Measurements from ENCODE around the gene CPNE1.
A peak's percentile ranks its signal among the peaks of the same experiment; 100 is the strongest.

Gene CPNE1

DNA sequence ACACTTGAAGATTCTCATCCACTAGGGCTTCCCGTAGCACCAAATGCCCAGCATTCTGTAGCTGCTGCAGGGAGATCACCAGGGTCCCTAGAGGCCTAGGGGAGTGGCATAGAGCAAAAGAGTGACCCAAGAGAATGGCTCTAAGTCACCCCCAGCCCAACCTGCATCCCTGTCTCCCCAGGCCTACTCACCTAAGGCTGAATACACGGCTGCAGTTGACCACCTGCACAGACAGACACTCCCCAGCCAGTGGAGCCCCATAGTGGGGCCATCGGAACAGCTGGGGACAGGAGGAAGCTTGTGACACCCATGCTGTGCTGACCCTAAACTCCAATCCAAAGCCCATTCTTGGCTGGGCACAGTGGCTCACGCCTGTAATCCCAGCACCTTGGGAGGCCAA is 58.6 kb downstream of the CPNE1 start:
- H3K4me3 ChIP-seq (ENCODE audit: extremely low read depth, insufficient read depth, low read length, poor library complexity, severe bottlenecking) = no peak overlapping the region

DNA sequence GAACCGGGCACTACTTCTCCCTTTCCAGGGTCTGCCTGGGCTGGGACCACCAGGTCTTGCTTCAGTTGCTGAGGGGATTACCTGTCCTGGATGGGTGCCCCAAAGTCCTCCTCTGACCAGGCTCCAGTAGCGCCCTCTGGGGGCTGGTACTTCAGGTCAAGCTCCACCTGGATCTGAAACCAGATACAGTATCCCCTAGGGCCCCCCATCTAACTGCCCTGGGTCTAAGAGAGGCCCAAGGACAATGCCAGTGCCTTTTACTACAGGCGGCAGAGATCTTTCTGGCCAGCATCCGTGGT is 60.3 kb downstream of the CPNE1 start:
- H3K36me3 ChIP-seq (ENCODE audit: control insufficient read depth, insufficient read depth, low read length) = no peaks in the 10 kb centered on the region
- no peak overlapping the region for H3K27ac ChIP-seq (ENCODE audit: low read depth, low read length, severe bottlenecking)
- no peak overlapping the region for H3K4me3 ChIP-seq (ENCODE audit: extremely low read depth, insufficient read depth, low read length, poor library complexity, severe bottlenecking)
- H3K4me1 ChIP-seq (ENCODE audit: control insufficient read depth, insufficient read depth, low read length, poor library complexity, severe bottlenecking) = no peaks in the 10 kb centered on the region
- WGBS, 2 experiments (ENCODE audit: insufficient coverage in 2 of 2) = 56 to 65% methylated on average over 3 of the region's 4 CpGs
- H3K9me3 ChIP-seq (ENCODE audit: control insufficient read depth, low read length) = no peaks in the 10 kb centered on the region

More for the DNA sequence above, 58.6 kb downstream of the CPNE1 start:
- no peaks in the 10 kb centered on the region for H3K4me1 ChIP-seq (ENCODE audit: control insufficient read depth, insufficient read depth, low read length, poor library complexity, severe bottlenecking)
- WGBS, 2 experiments (ENCODE audit: insufficient coverage in 2 of 2) = 77 to 89% methylated on average over 3 of the region's 4 CpGs
- H3K36me3 ChIP-seq (ENCODE audit: control insufficient read depth, insufficient read depth, low read length) = no peaks in the 10 kb centered on the region
- no peaks in the 10 kb centered on the region for H3K9me3 ChIP-seq (ENCODE audit: control insufficient read depth, low read length)
- H3K27ac ChIP-seq (ENCODE audit: low read depth, low read length, severe bottlenecking) = no peak overlapping the region

DNA sequence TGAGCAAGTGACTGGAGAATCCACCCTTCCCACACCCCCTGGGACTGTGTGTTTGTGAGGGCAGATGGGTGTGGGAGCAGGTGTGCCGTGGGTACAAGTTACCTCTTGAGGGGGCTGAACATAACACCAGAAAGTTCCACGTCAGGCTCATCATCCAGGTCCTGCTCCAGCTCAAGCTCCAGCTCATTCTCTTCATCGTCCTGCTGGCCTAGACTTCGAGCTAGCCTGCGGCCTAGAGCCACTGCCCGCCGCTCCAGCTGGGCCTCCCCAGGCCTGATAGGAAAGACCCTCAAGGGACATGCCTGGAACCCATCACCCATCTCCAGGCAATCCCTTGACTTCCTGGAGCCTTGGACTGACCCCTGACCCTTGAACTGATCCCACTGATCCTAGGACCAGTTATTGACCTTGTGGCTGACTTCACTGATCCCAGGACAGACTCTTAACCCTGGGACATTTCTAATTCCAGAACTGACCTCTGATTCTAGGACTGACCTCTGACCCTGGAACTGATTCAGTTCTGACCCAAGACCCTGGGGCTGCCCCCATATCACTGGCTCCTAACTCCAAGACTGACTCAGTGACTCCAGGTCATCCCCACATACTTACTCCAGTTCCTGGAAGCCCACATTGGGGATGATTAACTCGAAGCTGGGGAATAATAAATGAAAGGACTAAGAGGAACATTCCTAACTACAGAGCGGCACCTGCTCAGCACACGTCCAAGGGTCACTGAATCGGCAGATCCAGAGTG is 60.8 kb downstream of the CPNE1 start:
- no peaks in the 10 kb centered on the region for H3K36me3 ChIP-seq (ENCODE audit: control insufficient read depth, insufficient read depth, low read length)
- H3K9me3 ChIP-seq (ENCODE audit: control insufficient read depth, low read length) = no peaks in the 10 kb centered on the region
- H3K4me1 ChIP-seq (ENCODE audit: control insufficient read depth, insufficient read depth, low read length, poor library complexity, severe bottlenecking) = no peaks in the 10 kb centered on the region
- WGBS, 2 experiments (ENCODE audit: insufficient coverage in 2 of 2) = 88 to 90% methylated on average over 9 of the region's 11 CpGs
- no peak overlapping the region for H3K4me3 ChIP-seq (ENCODE audit: extremely low read depth, insufficient read depth, low read length, poor library complexity, severe bottlenecking)
- H3K27ac ChIP-seq (ENCODE audit: low read depth, low read length, severe bottlenecking) = no peak overlapping the region

DNA sequence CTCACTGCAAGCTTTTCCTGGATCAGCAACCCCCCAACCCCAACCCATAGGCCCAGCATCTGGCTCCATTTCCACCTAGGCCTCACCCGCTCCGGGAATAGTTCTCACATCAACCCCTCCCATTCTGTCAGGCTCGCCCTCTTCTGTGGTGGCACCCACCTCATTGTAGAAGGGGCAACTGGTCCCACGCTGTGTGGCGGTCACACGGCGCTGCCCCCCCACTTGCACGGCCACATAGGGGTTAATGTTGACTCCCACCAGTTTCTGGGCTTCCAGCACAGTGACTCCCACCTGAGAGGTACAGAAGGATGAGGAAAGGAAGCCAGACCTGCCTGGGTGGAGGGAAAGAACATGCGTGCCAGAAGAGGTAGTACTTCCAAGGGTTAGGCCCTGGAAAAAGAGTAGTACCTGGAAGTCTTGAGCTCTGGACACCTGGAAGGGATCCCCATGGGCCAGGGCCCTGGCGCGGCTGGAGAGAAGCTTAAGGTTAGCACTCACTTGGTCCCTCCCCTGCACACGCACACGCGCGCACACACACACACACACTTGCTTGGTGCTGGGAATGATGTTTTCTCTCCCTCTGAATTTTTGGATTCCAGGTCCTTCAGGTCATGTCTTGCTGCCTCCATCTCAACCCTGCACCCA is 61.7 kb downstream of the CPNE1 start:
- H3K4me3 ChIP-seq (ENCODE audit: extremely low read depth, insufficient read depth, low read length, poor library complexity, severe bottlenecking) = no peak overlapping the region

DNA sequence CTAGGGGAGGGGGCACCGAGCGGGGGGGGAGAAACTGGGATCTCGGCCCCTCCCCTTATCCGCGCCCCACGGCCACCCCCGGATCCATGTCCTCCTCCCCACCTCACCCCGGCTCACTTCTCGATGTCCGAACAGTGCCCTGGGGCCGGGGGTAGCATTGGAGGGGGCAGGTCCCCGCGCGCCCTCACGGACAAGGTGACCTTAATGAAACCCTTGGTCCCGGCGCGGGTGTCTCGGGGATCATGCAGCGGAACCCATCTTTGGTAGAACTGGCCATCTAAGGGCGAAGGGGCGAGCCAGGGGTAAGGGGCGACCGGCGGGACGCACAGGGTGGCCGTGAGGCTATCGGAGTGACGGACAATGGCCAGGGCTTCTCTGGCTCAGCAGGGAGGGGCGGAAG is 62.7 kb downstream of the CPNE1 start:
- no peak overlapping the region for H3K27ac ChIP-seq (ENCODE audit: low read depth, low read length, severe bottlenecking)
- WGBS, 2 experiments (ENCODE audit: insufficient coverage in 2 of 2) = 73 to 93% methylated on average over 20 to 23 of the region's 30 CpGs
- peak overlapping the region; percentile 39 for H3K4me3 ChIP-seq (ENCODE audit: extremely low read depth, insufficient read depth, low read length, poor library complexity, severe bottlenecking)
- H3K36me3 ChIP-seq (ENCODE audit: control insufficient read depth, insufficient read depth, low read length) = no peaks in the 10 kb centered on the region
- no peaks in the 10 kb centered on the region for H3K4me1 ChIP-seq (ENCODE audit: control insufficient read depth, insufficient read depth, low read length, poor library complexity, severe bottlenecking)
- H3K9me3 ChIP-seq (ENCODE audit: control insufficient read depth, low read length) = no peaks in the 10 kb centered on the region

More for the DNA sequence above, 61.7 kb downstream of the CPNE1 start:
- Histone ChIP-seq H3K36me3 (ENCODE audit: control insufficient read depth, insufficient read depth, low read length) (no peaks in the 10 kb centered on the region), H3K27ac (ENCODE audit: low read depth, low read length, severe bottlenecking) (no peak overlapping the region), H3K9me3 (ENCODE audit: control insufficient read depth, low read length) (no peaks in the 10 kb centered on the region), H3K4me1 (ENCODE audit: control insufficient read depth, insufficient read depth, low read length, poor library complexity, severe bottlenecking) (no peaks in the 10 kb centered on the region)
- 91 to 99% methylated on average over 13 to 15 of the region's 15 CpGs for WGBS, 2 experiments (ENCODE audit: insufficient coverage in 2 of 2)

DNA sequence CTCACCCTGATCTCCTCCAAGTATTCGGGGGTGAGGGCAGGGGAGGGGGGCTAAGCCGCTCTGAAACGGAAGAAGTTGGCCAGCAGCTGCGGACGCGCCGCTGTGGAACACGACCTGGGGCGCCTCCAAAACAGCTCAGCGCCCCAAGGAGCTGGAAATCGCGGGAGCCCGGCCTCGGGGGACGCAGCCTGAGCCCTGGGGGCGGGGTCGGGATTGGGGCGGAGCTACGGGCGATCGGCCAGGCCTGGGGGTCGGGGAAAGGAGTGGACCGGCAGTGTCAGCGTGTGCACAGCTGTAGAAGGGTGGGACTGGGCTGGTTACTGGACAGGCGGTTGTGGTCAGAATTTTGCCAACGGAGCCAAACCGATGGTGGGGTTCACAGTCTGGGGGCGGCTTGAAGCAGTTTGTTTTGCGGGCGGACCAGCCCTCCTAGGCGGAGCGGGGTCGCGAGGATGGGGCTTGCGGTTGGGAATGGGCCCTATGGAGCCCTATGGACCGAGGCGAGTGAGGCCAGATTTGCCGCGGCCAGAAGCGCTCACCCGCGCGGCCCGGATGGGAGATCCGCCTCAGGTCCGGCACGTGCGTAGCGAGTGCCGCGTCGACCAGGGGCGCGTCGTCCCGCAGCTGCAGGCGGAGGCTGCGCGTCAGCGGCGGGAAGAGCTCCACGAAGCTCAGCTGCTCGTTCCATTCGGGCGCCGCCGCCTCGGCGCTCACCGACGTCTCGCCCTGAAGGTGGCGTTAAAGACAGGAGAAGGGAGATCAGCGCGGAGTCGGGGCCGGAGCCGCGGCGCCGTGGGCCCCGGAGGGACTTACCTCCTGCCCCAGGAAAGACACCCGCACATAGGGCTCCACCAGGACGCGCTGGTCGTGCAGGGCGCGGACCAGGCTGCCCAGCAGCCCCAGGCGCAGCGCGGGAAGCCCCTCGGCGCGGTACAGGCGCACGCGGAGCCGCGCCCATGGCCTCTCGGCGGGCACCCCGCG is 63.4 kb downstream of the CPNE1 start:
- no peak overlapping the region for H3K27ac ChIP-seq (ENCODE audit: low read depth, low read length, severe bottlenecking)
- H3K4me3 ChIP-seq (ENCODE audit: extremely low read depth, insufficient read depth, low read length, poor library complexity, severe bottlenecking) = peak overlapping the region; percentile 39
- 1 to 3% methylated on average over 74 to 86 of the region's 103 CpGs for WGBS, 2 experiments (ENCODE audit: insufficient coverage in 2 of 2)
- H3K4me1 ChIP-seq (ENCODE audit: control insufficient read depth, insufficient read depth, low read length, poor library complexity, severe bottlenecking) = no peaks in the 10 kb centered on the region
- H3K9me3 ChIP-seq (ENCODE audit: control insufficient read depth, low read length) = no peaks in the 10 kb centered on the region
- H3K36me3 ChIP-seq (ENCODE audit: control insufficient read depth, insufficient read depth, low read length) = no peaks in the 10 kb centered on the region

DNA sequence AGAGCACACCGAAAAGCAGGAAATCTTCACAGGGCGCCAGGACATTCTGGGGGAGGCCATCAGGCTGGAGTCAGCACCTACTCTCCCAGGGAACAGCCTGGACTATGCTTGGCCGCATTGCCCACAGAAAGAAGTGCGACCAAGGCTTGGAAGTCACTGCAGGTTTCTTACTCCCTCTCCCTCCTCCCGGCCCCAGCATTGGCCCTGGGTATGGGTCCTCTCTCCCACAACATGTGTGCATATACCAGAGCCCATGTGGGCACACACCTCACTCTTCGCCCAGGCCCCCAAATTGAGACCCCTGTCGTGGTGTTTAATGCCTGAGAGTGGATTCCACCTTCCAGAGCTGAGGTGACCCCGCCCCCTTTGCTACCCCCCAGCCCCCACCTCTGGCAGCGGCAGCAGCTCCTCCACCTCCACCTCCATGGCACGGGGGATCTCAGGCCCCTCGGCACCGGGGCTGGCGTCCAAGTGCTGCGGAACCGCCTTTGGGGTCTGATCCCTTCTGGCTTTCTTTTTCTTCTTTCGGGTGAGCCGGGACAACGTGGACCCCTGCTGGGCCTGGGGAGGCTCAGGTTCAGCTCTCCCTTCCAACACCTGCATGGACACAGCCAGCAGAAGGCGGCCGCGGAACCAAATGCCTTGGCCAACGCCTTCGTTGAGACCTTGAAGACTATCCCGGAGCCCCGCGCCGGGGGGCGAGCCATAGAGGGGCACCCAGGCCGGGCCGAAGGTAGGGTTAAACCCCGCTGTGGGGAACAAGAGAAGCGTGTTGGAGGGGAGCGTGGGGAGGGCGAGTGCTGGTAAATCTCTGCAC is 64.3 kb downstream of the CPNE1 start:
- Histone ChIP-seq H3K27ac (ENCODE audit: low read depth, low read length, severe bottlenecking) (no peak overlapping the region), H3K9me3 (ENCODE audit: control insufficient read depth, low read length) (no peaks in the 10 kb centered on the region), H3K36me3 (ENCODE audit: control insufficient read depth, insufficient read depth, low read length) (no peaks in the 10 kb centered on the region), H3K4me3 (ENCODE audit: extremely low read depth, insufficient read depth, low read length, poor library complexity, severe bottlenecking) (peak overlapping the region; percentile 39), H3K4me1 (ENCODE audit: control insufficient read depth, insufficient read depth, low read length, poor library complexity, severe bottlenecking) (no peaks in the 10 kb centered on the region)
- 47 to 48% methylated on average over 21 to 24 of the region's 34 CpGs for WGBS, 2 experiments (ENCODE audit: insufficient coverage in 2 of 2)

DNA sequence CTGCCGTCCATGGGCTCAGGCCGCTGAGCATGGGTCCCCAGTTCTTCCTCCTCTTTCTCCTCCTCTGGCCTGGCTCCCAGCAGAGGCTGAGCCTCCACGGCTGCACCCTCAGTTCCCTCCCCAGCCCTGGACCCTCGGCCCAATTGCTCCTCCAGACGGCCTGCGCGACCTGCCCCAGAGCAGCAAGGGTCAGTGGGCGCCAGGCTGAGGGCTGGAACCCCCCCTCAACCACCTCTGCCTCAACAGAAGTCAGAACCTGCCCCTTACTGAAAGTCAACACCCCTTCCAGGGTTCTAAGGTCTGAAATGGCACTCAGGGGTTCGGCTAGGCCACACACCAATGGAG is 65.0 kb downstream of the CPNE1 start:
- Histone ChIP-seq H3K27ac (ENCODE audit: low read depth, low read length, severe bottlenecking) (no peak overlapping the region), H3K9me3 (ENCODE audit: control insufficient read depth, low read length) (no peaks in the 10 kb centered on the region), H3K4me3 (ENCODE audit: extremely low read depth, insufficient read depth, low read length, poor library complexity, severe bottlenecking) (no peak overlapping the region), H3K36me3 (ENCODE audit: control insufficient read depth, insufficient read depth, low read length) (no peaks in the 10 kb centered on the region), H3K4me1 (ENCODE audit: control insufficient read depth, insufficient read depth, low read length, poor library complexity, severe bottlenecking) (no peaks in the 10 kb centered on the region)
- 86 to 97% methylated on average over 2 to 8 of the region's 9 CpGs for WGBS, 2 experiments (ENCODE audit: insufficient coverage in 2 of 2)

DNA sequence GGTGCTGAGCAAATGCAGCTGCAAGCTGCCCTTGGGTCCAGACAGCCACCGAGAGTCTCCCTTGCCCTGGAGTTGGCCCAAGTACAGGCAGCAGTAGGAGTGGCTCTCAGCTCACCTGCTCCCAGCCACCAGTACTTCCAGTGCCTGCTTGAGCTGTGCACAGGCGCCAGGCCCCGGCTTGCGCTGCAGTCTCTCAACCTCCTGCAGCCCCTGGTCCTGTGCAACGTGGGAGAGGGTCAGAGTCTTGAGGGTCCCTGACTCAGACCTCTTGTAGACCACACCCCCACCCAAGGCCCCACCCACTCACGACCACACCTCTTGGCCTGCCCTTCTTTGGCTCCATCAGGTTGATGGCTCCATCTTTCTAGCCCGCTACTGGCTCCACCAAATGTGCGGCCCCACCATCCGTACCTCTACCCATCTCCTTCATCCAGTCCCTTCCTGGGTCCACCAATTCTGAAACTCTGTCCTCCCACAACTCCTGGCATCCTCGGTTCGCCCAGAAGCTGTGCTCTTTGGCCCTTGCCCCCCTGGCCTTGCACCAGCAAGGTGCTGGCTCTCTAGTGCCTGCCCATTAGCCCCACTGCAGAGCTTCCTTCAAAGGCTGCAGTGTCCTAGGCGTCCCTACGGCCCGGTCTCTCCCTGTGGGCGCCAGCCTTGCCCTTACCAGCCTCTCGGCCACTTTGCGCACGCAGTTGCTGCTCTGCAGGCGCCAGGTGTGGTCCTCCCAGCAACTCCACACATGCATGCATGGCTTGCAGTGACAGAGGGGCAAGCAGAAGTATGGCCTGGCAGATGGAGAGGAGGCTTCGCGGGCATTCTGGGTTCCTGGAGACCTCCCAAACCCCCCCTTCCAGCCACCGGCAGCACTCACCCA is 65.6 kb downstream of the CPNE1 start:
- no peaks in the 10 kb centered on the region for H3K36me3 ChIP-seq (ENCODE audit: control insufficient read depth, insufficient read depth, low read length)
- WGBS, 2 experiments (ENCODE audit: insufficient coverage in 2 of 2) = 85 to 89% methylated on average over 18 to 20 of the region's 22 CpGs
- H3K9me3 ChIP-seq (ENCODE audit: control insufficient read depth, low read length) = no peaks in the 10 kb centered on the region
- no peak overlapping the region for H3K27ac ChIP-seq (ENCODE audit: low read depth, low read length, severe bottlenecking)
- no peaks in the 10 kb centered on the region for H3K4me1 ChIP-seq (ENCODE audit: control insufficient read depth, insufficient read depth, low read length, poor library complexity, severe bottlenecking)
- H3K4me3 ChIP-seq (ENCODE audit: extremely low read depth, insufficient read depth, low read length, poor library complexity, severe bottlenecking) = no peak overlapping the region
